ENCODE results near the gene SLX1A.
A peak's percentile ranks its signal among the peaks of the same experiment; 100 is the strongest.

The SLX1A gene

DNA sequence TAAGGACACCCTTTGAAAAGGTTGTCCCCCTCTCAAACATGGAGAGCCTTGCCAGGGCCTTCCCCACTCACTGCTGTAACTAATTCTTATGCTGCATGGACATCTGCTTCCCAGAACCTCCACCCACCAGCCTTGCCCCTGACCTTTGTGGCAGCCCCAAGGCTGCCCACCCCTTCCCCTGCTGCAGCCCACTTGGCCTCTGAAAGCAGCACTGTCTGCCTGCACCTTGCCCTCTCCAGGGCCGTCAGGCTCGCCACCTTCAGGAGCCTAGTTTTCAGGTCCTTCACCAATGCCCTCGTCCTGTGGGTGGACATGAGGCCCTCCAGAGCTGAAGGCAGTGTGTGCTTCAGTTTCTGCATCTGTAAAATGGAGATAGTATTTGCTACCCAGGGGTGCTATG, 12.9 kb upstream of the SLX1A start:
- no peak for TF ChIP-seq EZH2phosphoT487 (IDR thresholded peaks at IDR 0.05; ENCODE audit: borderline replicate concordance)
- TF ChIP-seq, protein P1, sequence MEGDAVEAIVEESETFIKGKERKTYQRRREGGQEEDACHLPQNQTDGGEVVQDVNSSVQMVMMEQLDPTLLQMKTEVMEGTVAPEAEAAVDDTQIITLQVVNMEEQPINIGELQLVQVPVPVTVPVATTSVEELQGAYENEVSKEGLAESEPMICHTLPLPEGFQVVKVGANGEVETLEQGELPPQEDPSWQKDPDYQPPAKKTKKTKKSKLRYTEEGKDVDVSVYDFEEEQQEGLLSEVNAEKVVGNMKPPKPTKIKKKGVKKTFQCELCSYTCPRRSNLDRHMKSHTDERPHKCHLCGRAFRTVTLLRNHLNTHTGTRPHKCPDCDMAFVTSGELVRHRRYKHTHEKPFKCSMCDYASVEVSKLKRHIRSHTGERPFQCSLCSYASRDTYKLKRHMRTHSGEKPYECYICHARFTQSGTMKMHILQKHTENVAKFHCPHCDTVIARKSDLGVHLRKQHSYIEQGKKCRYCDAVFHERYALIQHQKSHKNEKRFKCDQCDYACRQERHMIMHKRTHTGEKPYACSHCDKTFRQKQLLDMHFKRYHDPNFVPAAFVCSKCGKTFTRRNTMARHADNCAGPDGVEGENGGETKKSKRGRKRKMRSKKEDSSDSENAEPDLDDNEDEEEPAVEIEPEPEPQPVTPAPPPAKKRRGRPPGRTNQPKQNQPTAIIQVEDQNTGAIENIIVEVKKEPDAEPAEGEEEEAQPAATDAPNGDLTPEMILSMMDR (conservative IDR thresholded peaks at IDR 0.05; ENCODE audit: low read length), result no peak
- Histone ChIP-seq H3K9ac (ENCODE audit: low read depth, low read length, poor library complexity, severe bottlenecking) (no peak overlapping the region), H3K4me2 (ENCODE audit: low read depth, low read length, poor library complexity, severe bottlenecking) (no peak overlapping the region), H3K4me1 (ENCODE audit: insufficient read depth, low read length, poor library complexity, severe bottlenecking) (peaks cover 17% of the 10 kb centered on the region), H3F3A (ENCODE audit: low read depth) (peaks cover 7% of the 10 kb centered on the region; the same call in 1 of the 2 replicates), H3K9me2 (replicated peaks; ENCODE audit: low read depth, low read length) (no peaks in the 10 kb centered on the region), H3K27me3 (ENCODE audit: insufficient read depth, low read length, poor library complexity, severe bottlenecking) (no peaks in the 10 kb centered on the region), H3K79me2 (ENCODE audit: insufficient read depth, low read length) (peaks cover 30% of the 10 kb centered on the region), H3K36me3 (ENCODE audit: insufficient read depth, low read length) (no peaks in the 10 kb centered on the region), H4K20me1 (ENCODE audit: insufficient read depth, low read length, poor library complexity, severe bottlenecking) (peaks cover 7% of the 10 kb centered on the region), H3K4me3 (ENCODE audit: low read length, poor library complexity, severe bottlenecking) (no peak overlapping the region), H2AFZ (ENCODE audit: low read length) (no peak overlapping the region), H3K9me3 (ENCODE audit: insufficient read depth, low read depth, low read length) (no peaks in the 10 kb centered on the region)

DNA sequence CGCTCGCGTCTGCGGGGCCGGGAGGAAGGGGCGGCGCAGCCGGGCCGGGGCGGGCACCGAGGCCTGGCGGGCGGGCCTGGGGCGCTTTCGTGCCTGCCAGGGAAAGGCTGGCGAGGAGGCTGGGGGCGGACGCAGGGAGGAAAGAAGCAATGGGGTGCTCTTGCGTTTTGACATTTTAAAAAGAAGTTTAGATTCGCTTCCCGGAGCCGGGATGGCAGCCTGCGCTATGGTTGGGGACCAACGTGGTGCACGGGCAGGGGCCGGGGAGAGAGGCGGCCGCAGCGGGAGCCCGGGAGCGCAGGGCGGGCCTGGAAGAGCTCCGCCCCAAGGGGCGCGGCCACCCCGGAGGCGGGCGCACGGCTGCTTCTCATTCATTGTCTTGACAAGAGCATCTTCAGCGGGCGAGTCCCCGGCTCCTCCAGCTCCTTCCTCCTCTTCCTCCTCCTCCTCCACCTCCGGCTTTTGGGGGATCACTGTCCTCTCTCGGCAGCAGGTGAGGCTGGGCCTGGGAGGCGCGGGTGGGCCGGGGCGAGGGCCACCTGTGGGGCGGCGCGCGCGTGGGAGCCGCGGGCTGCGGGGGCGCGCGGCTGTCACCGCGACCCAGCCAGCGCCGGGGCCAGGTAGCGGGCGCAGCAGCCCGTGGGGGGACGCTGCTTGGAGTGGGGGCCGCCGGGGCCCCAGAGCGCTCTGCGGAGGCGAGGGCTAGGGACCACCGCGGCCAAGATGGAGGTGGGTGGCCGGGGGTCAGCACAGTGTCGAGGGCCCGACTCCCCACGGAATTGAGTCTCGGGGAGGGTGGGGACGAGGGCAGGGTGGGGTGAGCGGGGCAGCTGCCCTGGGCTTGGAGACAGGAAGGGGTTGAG, 10.2 kb upstream of the SLX1A start, which contains the start of gene CORO1A:
CORO1A (plus strand) TSS at position 370 of the 863 bp plus-strand sequence. CDS start 1,608 bp downstream, outside the sequence.
- Histone ChIP-seq H4K20me1 (ENCODE audit: insufficient read depth, low read length, poor library complexity, severe bottlenecking) (peaks cover 22% of the 10 kb centered on the region), H2AFZ (ENCODE audit: low read length) (peak within 1 kb of the TSS; percentile 67), H3K4me2 (ENCODE audit: low read depth, low read length, poor library complexity, severe bottlenecking) (peak within 1 kb of the TSS; percentile 100), H3K27me3 (ENCODE audit: insufficient read depth, low read length, poor library complexity, severe bottlenecking) (no peaks in the 10 kb centered on the region), H3K9me3 (ENCODE audit: insufficient read depth, low read depth, low read length) (no peaks in the 10 kb centered on the region), H3K9ac (ENCODE audit: low read depth, low read length, poor library complexity, severe bottlenecking) (peak within 1 kb of the TSS; percentile 100), H3K4me1 (ENCODE audit: insufficient read depth, low read length, poor library complexity, severe bottlenecking) (peaks cover 33% of the 10 kb centered on the region), H3K9me2 (replicated peaks; ENCODE audit: low read depth, low read length) (no peaks in the 10 kb centered on the region), H3K79me2 (ENCODE audit: insufficient read depth, low read length) (peaks cover 53% of the 10 kb centered on the region), H3K36me3 (ENCODE audit: insufficient read depth, low read length) (peaks cover 14% of the 10 kb centered on the region; the same call in 1 of the 2 replicates), H3F3A (ENCODE audit: low read depth) (peaks cover 7% of the 10 kb centered on the region; the same call in 1 of the 2 replicates), H3K4me3 (ENCODE audit: low read length, poor library complexity, severe bottlenecking) (peak within 1 kb of the TSS; percentile 96)
- TF ChIP-seq, protein P1 (conservative IDR thresholded peaks at IDR 0.05; ENCODE audit: low read length), result no peak
- TF ChIP-seq EZH2phosphoT487 (IDR thresholded peaks at IDR 0.05; ENCODE audit: borderline replicate concordance), result no peak

GRCh38 chr16:30184096-30184890, 9.4 kb upstream of the SLX1A start:
- Histone ChIP-seq H3K36me3 (ENCODE audit: insufficient read depth, low read length) (peaks cover 14% of the 10 kb centered on the region; the same call in 1 of the 2 replicates), H3K4me3 (ENCODE audit: low read length, poor library complexity, severe bottlenecking) (peak overlapping the region; percentile 96), H3K4me1 (ENCODE audit: insufficient read depth, low read length, poor library complexity, severe bottlenecking) (peaks cover 33% of the 10 kb centered on the region), H3K9me2 (replicated peaks; ENCODE audit: low read depth, low read length) (no peaks in the 10 kb centered on the region), H3K79me2 (ENCODE audit: insufficient read depth, low read length) (peaks cover 53% of the 10 kb centered on the region), H3K27me3 (ENCODE audit: insufficient read depth, low read length, poor library complexity, severe bottlenecking) (no peaks in the 10 kb centered on the region), H3F3A (ENCODE audit: low read depth) (peaks cover 7% of the 10 kb centered on the region; the same call in 1 of the 2 replicates), H3K9me3 (ENCODE audit: insufficient read depth, low read depth, low read length) (no peaks in the 10 kb centered on the region), H3K9ac (ENCODE audit: low read depth, low read length, poor library complexity, severe bottlenecking) (peak overlapping the region; percentile 100), H4K20me1 (ENCODE audit: insufficient read depth, low read length, poor library complexity, severe bottlenecking) (peaks cover 22% of the 10 kb centered on the region), H2AFZ (ENCODE audit: low read length) (no peak overlapping the region), H3K4me2 (ENCODE audit: low read depth, low read length, poor library complexity, severe bottlenecking) (peak overlapping the region; percentile 100)
- TF ChIP-seq, protein P1 (conservative IDR thresholded peaks at IDR 0.05; ENCODE audit: low read length), result no peak
- no peak for TF ChIP-seq EZH2phosphoT487 (IDR thresholded peaks at IDR 0.05; ENCODE audit: borderline replicate concordance)

Measured in Loucy (cell line).